COLO668 (cell line): Measurements from ENCODE around the gene GALK2.
"Not testable (repeated sequence)": the region's sequence is repeated elsewhere in the genome, so short reads cannot be mapped to it uniquely, and the experiment has no call there.

Experiments
- DNase-seq: peaks from one replicate; lab custom pipeline; 2025; ENCODE audit not compliant: unreplicated experiment; lab: John Stamatoyannopoulos, UW

Gene GALK2

GRCh38 chr15:49163678-49164077 is 6.4 kb upstream of the GALK2 start:
- no peak for DNase-seq

GRCh38 chr15:49164865-49165264 is 5.2 kb upstream of the GALK2 start:
- no peak for DNase-seq

DNA sequence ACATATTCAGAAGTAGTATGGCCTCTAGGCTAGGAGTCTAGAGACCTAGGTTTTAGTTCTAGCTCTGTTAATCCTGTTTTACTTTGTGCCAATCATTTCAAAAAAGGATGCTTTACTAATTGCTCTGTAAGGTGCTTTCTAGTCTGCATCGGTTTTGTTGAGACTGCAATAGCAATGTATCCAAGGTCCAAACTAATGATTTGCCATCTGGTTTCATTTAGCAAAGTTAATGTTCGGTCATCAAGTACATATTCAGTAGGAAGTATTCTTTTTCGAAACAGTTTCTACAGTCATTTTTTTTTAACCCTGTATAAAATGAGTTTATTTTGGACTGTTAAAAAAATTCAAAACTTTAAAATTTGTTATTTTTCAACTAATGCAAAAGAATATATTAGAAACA is 2.0 kb upstream of the GALK2 start:
- DNase-seq, result no peak

- no peak for DNase-seq
Measured at GRCh38 chr15:49171790-49172189, 1.7 kb downstream of the GALK2 start.

- DNase-seq, result no peak
Measured at GRCh38 chr15:49174902-49175301, 4.9 kb downstream of the GALK2 start.

- not testable (repeated sequence) for DNase-seq
Measured at GRCh38 chr15:49175582-49176397, 5.7 kb downstream of the GALK2 start.

DNA sequence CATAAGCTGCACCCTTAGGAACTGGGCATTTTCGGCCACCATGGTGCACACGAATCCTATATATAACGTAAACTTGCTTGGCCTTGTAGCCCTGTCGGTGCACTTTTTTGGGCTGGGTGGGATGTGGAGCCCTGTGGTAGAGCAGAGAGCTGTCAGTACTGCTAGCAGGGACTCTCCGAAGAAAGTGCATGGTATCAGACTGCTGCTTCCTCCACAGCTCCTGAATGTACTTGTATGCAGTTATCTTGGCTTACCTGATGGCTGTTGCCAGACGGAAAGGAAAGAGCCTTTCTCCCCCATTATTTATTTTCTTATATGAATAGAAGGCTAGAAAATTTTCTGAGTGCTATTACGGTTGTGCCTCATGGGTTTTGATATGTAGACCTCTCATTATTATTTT is 8.4 kb downstream of the GALK2 start:
- no peak for DNase-seq

- no peak for DNase-seq
Measured at GRCh38 chr15:49179433-49180190, 9.6 kb downstream of the GALK2 start.

- no peak for DNase-seq
Measured at GRCh38 chr15:49182128-49182527, 12.1 kb downstream of the GALK2 start.

DNA sequence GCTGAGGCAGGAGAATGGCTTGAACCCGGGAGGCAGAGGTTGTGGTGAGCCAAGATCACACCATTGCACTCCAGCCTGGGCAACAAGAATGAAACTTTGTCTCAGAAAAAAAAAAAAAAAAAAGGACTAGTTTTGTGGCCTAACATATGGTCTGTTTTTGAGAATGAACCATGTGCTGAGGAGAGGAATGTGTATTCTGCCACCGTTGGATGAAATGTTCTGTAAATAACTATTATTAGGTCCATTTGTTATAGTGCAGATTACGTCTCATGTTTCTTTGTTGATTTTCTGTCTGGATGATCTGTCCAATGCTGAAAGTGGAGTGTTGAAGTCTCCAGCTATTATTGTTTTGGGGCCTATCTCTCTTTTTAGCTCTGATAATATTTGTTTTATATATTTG is 13.7 kb downstream of the GALK2 start:
- not testable (repeated sequence) for DNase-seq

DNA sequence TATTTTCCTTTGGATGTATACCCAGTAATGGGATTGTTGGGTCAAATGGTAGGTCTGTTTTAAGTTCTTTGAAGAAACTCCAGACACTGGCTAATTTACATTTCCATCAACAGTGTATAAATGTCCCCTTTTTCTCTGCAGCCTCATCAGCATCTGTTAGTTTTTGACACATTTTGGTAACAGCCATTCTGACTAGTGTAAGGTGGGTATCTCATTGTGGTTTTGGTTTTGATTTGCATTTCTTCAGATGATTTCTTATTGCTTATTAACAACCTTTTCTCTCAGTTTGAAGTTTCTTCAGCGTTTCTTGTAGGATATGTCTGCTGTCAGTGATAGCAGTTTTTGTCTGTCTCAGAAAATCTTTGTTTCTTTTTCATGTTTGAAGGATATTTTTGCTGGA is 15.4 kb downstream of the GALK2 start:
- DNase-seq, result no peak

DNA sequence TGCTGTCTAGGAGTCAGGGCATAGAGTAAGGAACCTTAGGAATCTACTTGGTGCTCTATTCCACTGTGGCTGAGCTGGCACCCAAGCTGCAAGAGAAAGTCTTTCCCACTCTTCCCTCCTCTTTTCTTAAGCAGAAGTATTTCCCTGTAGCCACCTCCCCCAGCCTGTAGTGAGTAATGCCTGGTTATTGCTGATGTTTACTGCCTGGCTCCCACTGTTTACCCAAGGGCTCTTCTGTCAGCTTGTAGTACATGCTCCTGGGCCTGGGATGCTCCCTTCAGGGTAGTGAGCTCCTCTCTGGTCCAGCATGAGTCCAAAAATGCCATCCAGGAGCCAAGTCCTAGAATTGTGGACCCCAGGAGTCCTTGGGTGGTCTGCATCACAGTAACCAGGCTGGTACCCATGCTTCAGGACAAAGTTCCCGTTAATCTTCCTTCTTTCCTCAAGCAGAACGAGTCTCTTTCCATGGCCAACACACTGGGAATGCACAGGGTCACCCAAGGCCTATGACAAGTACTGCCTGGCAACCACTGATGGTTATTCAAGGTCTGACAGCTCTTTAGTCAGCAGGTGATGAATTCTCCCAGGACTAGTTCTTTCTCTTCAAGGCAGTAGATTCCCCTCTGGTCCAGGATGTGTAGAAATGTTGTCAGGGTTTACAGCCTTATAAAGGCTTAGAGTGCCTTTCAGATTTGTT is 17.6 kb downstream of the GALK2 start:
- no peak for DNase-seq

DNA sequence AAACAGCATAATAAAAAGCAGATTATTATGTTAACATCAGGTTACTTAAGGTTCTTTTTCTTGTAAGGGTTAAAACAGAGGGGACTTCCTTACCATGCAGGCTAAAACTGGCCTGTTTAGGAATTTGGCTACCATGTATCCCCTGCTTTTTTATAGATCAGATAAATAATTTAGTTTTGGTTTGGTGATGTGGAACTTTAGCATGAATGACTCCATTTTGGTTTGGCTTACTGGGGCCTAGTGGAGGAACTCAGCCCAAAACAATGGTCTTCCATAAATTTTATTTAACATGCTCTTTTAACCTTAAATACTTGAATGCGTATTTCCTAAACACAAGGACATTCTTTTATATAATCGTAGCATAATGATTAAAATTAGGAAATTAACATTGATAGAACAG is 18.9 kb downstream of the GALK2 start:
- no peak for DNase-seq

GRCh38 chr15:49189631-49190030 is 19.6 kb downstream of the GALK2 start:
- DNase-seq, result no peak

DNA sequence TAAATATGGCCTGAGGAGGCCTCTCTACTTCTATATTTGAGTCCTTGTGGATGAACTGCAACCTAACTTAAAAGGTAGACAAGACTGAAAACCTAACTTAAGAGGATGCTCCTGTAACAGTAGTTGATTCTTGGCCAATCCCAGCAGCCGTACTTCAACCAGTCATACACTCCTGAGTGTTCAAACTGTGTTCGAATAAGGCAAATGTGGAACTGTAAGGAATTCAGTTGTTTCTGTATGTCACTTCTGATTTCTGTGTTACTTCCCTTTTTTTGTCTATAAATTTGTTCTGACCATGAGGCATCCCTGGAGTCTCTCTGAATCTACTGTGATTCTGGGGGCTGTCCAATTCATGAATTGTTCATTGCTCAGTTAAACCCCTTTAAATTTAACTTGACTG is 20.5 kb downstream of the GALK2 start:
- no peak for DNase-seq

DNA sequence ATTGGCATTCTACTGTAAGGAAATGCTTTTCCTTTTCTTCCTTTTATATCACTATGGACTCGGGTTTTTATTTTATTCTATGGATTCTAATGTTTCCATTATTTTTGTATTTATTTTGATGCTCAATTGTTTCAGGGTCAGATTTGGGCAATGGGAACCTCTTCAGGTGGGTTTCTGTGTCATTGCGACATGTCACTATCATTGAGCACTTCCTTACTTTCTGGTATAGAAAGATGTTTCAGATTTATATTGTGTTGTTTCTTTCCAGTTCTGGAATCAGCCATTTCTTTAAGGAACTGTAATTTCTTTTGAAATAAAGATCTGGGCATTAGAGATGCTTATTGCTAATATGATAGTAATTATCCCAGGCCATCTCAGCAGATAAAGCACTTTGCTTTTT is 21.8 kb downstream of the GALK2 start:
- no peak for DNase-seq

DNA sequence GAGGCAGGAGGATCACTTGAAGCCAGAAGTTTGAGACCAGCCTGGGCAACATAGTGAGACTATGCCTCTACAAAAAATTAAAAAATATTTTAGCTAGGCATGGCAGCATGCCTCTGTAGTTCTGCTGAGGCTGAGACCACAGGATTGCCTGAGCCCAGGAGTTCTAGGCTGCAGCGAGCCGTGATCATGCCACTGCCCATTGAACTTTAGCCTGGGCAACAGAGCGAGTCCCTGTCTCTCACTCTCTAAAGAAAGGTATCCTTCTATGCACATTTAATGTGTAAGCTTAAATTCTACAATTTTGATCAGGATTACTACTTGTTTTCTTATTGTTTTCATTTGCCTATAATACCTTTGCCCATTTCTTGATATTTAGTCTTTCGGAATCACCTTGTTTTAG is 26.8 kb downstream of the GALK2 start:
- no peak for DNase-seq

DNA sequence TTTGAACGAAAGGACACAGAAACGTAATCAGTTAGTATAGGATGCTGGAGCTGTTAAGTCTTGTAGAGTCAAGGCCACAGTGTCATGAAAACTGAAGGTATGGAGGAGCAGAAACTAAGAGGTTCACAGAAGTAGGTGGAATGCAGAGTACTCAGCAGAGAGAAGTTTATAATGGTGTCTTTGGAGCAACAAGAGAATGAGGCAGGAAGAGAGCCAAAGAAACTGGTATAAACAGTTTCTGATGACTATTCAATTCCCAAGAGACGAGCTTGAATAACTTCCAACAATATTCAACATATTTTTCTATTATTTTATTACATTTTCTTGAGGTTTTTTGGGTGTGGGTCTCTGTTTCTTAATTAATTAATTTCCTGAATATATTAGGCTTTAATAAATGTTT is 29.6 kb downstream of the GALK2 start:
- no peak for DNase-seq

DNA sequence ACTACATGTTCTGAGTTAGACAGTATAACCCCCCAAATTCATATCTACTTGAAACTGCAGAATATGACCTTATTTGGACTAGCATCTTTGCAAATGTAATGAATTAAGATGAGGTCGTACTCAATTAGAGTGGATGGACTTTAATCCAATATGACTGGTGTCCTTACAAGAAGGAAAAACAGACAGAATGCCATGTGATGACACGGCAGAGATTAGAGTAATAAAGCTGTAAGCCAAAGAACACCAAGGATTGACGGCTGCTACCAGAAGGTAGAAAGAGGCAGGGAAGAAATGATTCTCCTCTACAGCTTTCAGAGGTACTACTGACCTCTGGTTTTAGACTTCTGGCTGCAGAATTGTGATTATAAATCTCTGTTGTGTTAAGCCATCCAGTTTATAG is 30.3 kb downstream of the GALK2 start:
- no peak for DNase-seq

- DNase-seq, result not testable (repeated sequence)
Measured at GRCh38 chr15:49208102-49208501, 38.1 kb downstream of the GALK2 start.

DNA sequence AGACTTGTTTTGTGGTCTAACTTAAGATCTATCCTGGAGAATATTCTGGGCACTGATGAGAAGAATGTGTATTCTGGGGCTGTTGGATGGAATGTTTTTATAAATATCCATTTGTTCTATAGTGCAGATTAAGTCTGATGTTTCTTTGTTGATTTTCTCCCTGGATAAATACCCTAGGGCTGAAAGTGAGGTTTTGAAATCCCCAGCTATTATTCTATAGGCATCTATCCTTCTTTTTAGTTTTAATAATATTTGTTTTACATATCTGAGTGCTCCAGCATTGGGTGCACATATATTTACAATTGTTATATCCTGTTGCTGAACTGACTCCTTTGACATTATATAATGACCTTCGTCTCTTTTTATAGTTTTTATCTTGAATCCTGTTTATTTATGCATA is 42.9 kb downstream of the GALK2 start:
- no peak for DNase-seq
